ENCODE data around the gene PANX1.

Gene PANX1

GRCh38 chr11:94184846-94185245, 56.2 kb downstream of the PANX1 start:
- DNase-seq (ENCODE audit: low read depth in 3 of 3) = no peak

GRCh38 chr11:94185416-94186084, 56.9 kb downstream of the PANX1 start:
- DNase-seq (ENCODE audit: low read depth in 3 of 3) = no peak

- DNase-seq (ENCODE audit: low read depth in 3 of 3) = no peak
Measured at GRCh38 chr11:94186342-94187203, 57.9 kb downstream of the PANX1 start.

GRCh38 chr11:94193288-94193687, 64.6 kb downstream of the PANX1 start:
- no peak for DNase-seq (ENCODE audit: low read depth in 3 of 3)

- DNase-seq (ENCODE audit: low read depth in 3 of 3) = no peak
Measured at GRCh38 chr11:94194712-94195111, 66.1 kb downstream of the PANX1 start.

- DNase-seq (ENCODE audit: low read depth in 3 of 3) = no peak
Measured at GRCh38 chr11:94196363-94196762, 67.7 kb downstream of the PANX1 start.

- DNase-seq (ENCODE audit: low read depth in 3 of 3) = no peak
Measured at GRCh38 chr11:94198718-94199117, 70.1 kb downstream of the PANX1 start.

- no peak for DNase-seq (ENCODE audit: low read depth in 3 of 3)
Measured at GRCh38 chr11:94199136-94200130, 70.8 kb downstream of the PANX1 start.

- DNase-seq (ENCODE audit: low read depth in 3 of 3) = no peak
Measured at GRCh38 chr11:94201004-94201465, 72.4 kb downstream of the PANX1 start.

GRCh38 chr11:94203070-94203469, 74.4 kb downstream of the PANX1 start:
- no peak for DNase-seq (ENCODE audit: low read depth in 3 of 3)

- DNase-seq (ENCODE audit: low read depth in 3 of 3) = no peak
Measured at GRCh38 chr11:94211261-94211830, 82.7 kb downstream of the PANX1 start.

- DNase-seq (ENCODE audit: low read depth in 3 of 3) = no peak
Measured at GRCh38 chr11:94212898-94213297, 84.3 kb downstream of the PANX1 start.

- no peak for DNase-seq (ENCODE audit: low read depth in 3 of 3)
Measured at GRCh38 chr11:94217705-94218104, 89.1 kb downstream of the PANX1 start.

- no peak for DNase-seq (ENCODE audit: low read depth in 3 of 3)
Measured at GRCh38 chr11:94218372-94218771, 89.7 kb downstream of the PANX1 start.

- no peak for DNase-seq (ENCODE audit: low read depth in 3 of 3)
Measured at GRCh38 chr11:94219771-94220170, 91.1 kb downstream of the PANX1 start.

- DNase-seq (ENCODE audit: low read depth in 3 of 3) = no peak
Measured at GRCh38 chr11:94224078-94224477, 95.4 kb downstream of the PANX1 start.
